Kidney epithelial cell (primary cell): Measurements from ENCODE around the gene FMNL2. TPM values are rescaled to one million over a fixed set of nuclear protein-coding genes. Genes with fewer than 3 reads are reported as not detected.

Source experiments
- DNase-seq: peaks from one replicate; pipeline ENCODE4 v3.0.0-alpha.2; 2010; ENCODE audit warnings: low read depth
- H3K27me3 ChIP-seq: 2 replicates; pipeline ENCODE4 v1.6.0; 2011; ENCODE audit warnings: low read length; ENCODE audit not compliant: control insufficient read depth, insufficient read depth
- H3K36me3 ChIP-seq: 2 replicates; pipeline ENCODE4 v1.5.1; 2011; ENCODE audit warnings: low read length; ENCODE audit not compliant: control insufficient read depth, insufficient read depth
- H3K4me3 ChIP-seq: 2 replicates; pipeline ENCODE4 v1.5.1; 2011; ENCODE audit warnings: low read depth, mild to moderate bottlenecking, control low read depth, low read length
- CTCF ChIP-seq: IDR thresholded peaks from 2 replicates; pipeline ENCODE4 v1.5.1; 2011; ENCODE audit warnings: mild to moderate bottlenecking, moderate library complexity, low read length, control low read depth, inconsistent platforms; ENCODE audit not compliant: insufficient read depth, poor library complexity, severe bottlenecking
- total RNA-seq: library from RNA; depleted of rRNA; stranded (reverse); fragments of >200 nt; gene quantifications from 2 replicates; pipeline ENCODE4 v1.2.3, GENCODE V29; 2015

Gene FMNL2
- total RNA-seq, 1 donor from 2014 or later = 68.0 TPM

- TF ChIP-seq CTCF = no peak
- Histone ChIP-seq H3K4me3 (no peak overlapping the region), H3K36me3 (no peaks in the 10 kb centered on the region), H3K27me3 (no peaks in the 10 kb centered on the region)
- no peak for DNase-seq
Measured at GRCh38 chr2:152427902-152428301, 92.9 kb downstream of the FMNL2 start.

GRCh38 chr2:152428800-152429582 is 94.0 kb downstream of the FMNL2 start:
- no peaks in the 10 kb centered on the region for H3K36me3 ChIP-seq
- no peak for DNase-seq
- no peaks in the 10 kb centered on the region for H3K27me3 ChIP-seq
- H3K4me3 ChIP-seq = no peak overlapping the region
- no peak for TF ChIP-seq CTCF

GRCh38 chr2:152430876-152431275 is 95.9 kb downstream of the FMNL2 start:
- no peak for DNase-seq
- no peaks in the 10 kb centered on the region for H3K36me3 ChIP-seq
- H3K4me3 ChIP-seq = no peak overlapping the region
- H3K27me3 ChIP-seq = no peaks in the 10 kb centered on the region
- no peak for TF ChIP-seq CTCF

- no peaks in the 10 kb centered on the region for H3K36me3 ChIP-seq
- TF ChIP-seq CTCF = no peak
- no peaks in the 10 kb centered on the region for H3K27me3 ChIP-seq
- DNase-seq = no peak
- H3K4me3 ChIP-seq = no peak overlapping the region
Measured at GRCh38 chr2:152431370-152432098, 96.6 kb downstream of the FMNL2 start.

GRCh38 chr2:152432206-152432653 is 97.3 kb downstream of the FMNL2 start:
- Histone ChIP-seq H3K4me3 (no peak overlapping the region), H3K36me3 (no peaks in the 10 kb centered on the region), H3K27me3 (no peaks in the 10 kb centered on the region)
- TF ChIP-seq CTCF = no peak
- DNase-seq = no peak
